Measurements from ENCODE around the gene HHATL.
A peak's percentile ranks its signal among the peaks of the same experiment; 100 is the strongest.

HHATL gene

GRCh38 chr3:42661593-42662022, 41.0 kb downstream of the HHATL start:
- no peak for DNase-seq

GRCh38 chr3:42660898-42661297, 41.7 kb downstream of the HHATL start:
- DNase-seq: no peak

DNA sequence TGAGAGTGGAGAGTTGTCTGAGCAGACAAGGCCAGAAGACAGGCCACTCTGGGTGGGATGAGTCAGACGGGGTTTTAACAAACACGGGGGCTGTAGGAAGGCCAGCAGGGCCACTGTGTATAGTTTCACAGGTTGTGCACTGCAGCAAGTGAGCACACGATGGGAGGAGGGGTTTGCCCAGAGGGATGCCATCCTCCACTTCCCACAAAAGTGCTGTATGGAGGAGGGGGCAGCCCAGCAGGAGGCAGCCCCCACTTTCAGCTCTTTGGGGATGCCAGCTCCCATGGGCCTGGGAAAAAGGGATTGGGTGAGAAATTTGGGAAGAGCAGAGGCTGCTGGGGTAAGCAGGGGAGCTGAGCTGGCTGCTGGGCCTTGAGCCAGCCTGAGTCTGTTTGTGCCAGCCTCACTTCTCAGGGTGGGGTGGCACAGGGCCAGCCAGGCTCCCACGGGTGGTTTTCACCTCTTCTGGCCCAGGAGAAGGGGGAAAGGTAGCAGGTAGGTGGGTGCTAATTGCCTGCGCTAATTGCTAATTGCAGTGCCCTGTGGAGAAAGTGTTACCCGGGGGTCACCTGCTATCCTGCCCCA, 42.4 kb downstream of the HHATL start:
- no peak for DNase-seq

DNA sequence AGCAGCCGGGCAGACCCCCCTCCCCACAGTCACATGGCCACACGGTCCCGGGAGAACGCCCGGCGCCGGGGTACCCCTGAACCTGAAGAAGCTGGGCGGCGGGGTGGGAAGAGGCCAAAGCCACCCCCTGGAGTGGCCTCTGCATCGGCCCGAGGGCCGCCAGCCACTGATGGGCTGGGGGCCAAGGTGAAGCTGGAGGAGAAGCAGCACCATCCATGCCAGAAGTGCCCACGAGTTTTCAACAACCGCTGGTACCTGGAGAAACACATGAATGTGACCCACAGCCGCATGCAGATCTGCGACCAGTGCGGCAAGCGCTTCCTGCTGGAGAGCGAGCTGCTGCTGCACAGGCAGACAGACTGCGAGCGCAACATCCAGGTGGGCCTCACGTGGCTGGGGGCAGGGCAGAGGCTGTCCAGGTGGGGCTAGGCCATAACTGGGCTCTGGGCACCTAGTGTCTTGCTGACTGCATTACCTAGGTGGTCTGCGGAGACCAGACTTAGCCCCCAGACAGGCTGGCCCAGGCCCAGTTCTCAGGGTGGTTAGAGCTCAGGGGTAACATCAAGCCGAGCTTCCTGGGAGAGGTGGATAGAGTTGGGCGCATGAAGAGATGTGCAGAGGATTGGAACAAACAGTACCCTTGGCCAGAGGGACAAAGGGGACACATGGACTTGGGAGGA, 43.0 kb downstream of the HHATL start:
- DNase-seq: no peak

DNA sequence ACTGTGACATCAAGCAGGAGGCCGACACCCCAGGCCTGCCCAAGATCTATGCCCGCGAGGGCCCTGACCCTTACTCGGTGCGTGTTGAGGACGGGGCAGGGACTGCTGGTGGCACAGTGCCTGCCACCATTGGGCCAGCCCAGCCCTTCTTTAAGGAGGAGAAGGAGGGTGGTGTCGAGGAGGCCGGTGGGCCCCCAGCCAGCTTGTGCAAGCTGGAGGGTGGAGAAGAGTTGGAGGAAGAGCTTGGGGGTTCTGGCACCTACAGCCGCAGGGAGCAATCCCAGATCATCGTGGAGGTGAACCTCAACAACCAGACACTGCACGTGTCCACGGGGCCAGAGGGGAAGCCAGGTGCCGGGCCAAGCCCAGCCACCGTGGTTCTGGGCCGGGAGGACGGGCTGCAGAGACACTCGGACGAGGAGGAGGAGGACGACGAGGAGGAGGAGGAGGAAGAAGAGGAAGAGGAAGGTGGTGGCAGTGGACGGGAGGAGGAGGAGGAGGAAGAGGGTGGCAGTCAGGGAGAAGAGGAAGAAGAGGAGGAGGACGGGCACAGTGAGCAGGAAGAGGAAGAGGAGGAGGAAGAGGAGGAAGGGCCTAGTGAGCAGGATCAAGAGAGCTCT, 43.7 kb downstream of the HHATL start:
- DNase-seq: no peak

GRCh38 chr3:42658091-42658770, 44.4 kb downstream of the HHATL start:
- DNase-seq: no peak

DNA sequence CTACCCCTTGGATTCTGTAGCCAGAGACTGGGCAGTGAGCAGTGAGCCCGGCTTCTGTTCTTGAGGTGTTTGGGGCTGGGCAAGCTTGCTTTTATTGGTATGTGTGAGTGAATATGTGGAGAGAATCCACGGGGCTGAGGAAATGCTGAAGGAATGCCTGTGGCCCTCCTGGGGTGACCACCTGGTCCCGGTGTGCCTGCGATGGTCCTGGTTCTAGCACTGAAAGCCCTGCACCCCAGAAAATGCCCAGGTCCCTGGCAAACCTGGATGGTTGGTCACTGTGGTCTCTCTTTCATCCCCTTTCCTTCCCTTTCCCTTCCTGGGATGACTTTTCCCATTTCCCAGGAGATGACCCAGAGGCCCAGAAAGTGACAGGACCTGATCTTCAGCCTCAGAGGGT, 44.9 kb downstream of the HHATL start:
- no peak for DNase-seq

- DNase-seq: no peak
Measured at GRCh38 chr3:42656680-42657610, 45.7 kb downstream of the HHATL start.

DNA sequence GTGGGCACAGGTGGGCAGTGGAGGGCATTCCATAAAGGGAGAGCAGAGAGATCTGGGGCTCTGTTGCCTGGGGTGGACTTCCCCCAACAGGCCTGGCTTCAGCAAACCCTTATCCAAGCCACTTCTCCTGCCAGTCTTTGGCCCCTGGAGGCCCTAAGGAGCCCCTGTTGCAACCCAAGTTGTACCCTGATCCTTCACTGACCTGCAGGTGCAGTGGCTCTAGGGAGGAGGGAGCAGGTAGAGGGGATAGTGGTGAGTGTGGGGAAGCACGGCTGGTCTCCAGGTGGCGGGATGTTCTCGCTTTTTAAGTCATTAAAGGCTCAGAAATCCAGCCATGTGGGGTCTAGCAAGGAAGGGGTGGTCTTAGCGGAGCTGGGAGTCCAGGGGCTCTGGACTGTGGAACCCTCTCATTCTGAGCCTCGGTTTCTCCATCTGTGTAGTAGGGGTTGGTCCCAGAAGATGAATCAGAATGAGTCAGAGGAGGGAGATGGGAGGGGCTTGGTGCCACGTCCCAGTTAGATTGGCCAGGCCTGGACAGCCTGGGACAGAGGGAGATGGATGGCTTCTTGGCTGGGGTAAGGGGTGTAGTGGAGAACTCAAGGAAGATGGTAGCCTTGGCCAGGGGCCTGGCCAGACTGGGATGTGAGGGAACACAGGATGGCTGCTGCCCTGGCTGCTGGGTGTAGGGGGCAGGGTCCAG, 46.5 kb downstream of the HHATL start:
- no peak for DNase-seq

DNA sequence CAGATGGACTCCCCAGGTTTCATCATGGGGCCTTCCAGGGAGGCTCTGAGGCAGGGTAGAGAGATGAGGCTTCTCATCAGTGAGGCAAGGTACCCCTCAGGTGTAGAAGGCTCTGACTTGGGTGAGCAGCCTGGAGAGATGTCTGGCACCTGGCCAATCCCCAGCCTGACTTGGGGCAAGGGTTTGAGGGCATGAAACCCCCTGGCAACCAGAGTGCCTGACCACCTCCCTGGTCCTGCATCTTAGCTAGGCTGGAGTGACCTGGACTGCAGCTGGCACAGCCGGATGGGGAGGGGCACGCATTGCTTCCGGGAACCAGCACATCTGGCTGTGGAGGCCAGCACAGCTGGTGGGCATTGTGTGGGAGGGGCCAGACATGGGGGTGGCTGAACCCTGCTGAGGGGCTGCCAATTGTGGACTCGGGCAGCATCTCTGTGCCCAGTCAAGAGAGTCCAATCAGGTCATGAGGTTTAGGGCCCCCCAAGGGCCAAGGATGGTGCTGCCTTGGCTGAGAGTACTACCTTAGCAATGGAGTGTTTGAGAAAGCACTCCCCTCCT, 47.2 kb downstream of the HHATL start:
- peak; percentile 1 for DNase-seq

- no peak for DNase-seq
Measured at GRCh38 chr3:42654331-42655201, 48.0 kb downstream of the HHATL start.

GRCh38 chr3:42653560-42654330, 48.9 kb downstream of the HHATL start, which contains the start of gene ZBTB47:
ZBTB47 (plus strand) TSS chr3:42653697; CDS start chr3:42658356, 4,659 bp downstream.
- no peak for DNase-seq

GRCh38 chr3:42653303-42653559, 49.4 kb downstream of the HHATL start:
- DNase-seq: no peak

- peak; percentile 3 for DNase-seq
Measured at GRCh38 chr3:42652611-42653302, 49.8 kb downstream of the HHATL start.

DNA sequence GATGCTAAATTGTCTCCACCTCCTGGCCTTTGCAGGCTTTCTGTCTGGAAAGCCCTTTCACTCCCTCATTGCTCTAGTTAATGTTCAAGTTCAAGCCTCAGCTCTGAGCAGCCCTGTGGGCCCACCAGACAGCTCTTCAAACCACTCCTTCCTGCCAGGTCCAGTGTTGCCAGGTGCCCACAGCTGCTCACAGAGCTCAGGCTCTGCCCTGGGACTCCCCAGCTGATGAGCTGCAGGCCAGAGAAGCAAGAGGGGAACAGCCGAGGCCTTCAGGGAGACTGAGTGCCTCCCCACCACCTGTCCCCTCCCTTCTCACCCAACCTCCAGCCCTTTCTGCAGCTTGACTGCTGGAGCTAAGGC, 50.4 kb downstream of the HHATL start:
- DNase-seq: peak; percentile 17

DNA sequence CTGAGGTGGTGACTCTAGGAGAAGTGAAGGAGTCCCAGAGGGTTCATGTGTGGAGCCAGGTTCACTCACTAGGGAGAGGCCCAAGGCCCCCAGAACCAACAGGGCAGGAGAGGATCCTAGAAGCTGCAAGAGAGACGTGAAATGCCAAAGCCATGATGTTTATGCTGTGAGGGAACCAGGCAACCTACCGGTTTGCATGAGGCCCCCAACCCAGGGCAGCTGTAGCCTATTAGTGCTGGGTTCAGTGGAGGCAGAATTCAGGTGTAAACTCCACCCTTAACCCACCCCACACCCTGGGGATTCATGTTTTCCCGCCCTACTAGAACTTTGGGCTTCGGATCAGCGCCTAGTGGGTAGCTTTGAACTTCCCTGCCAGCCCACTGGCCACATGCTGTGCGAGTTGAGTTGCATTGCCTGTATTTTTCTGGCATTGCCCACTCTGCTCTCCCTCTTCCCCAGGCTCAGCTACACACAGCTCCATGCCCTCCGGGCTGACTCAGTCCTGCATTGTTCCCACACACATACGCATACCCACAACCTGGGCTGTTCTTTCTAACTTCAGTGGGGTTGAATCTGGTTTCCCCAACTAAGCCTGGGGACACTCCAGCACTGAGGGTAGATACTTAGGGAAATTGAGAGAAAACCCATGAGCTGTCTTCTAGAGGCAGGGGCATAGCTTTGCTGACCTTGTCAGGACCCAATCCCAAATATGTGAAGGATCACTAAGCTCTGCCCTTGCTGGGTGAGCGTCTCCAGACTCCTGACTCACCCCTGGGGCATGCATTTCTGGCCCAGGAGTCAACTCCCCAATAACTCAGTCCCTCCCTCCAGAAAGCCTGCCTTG, 51.1 kb downstream of the HHATL start:
- DNase-seq: no peak

- DNase-seq: no peak
Measured at GRCh38 chr3:42649783-42650182, 52.8 kb downstream of the HHATL start.

DNA sequence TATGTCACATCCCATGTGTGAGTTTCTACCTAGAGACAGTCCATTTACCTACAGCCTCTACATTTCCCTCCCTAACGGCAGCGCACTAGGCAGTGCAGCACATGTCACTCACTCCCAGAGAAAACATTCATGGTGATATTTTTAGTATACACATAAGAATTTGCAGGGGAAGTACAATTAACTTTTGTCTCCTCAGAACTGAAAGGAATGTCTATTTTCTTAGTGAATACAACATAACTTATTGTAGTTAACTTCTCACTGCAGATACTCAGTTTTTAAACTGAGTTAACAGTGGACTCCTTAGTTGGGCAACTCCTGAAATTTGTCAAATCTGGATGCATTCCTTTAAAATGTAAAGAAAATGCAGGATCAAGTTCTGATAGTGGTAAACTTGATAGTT, 53.6 kb downstream of the HHATL start:
- DNase-seq: no peak
